Measurements from ENCODE around the gene AGTPBP1.

- TF ChIP-seq CTCF (conservative IDR thresholded peaks at IDR 0.05; ENCODE audit: low read length) (no peak), EZH2phosphoT487 (IDR thresholded peaks at IDR 0.05; ENCODE audit: borderline replicate concordance, low read depth, low read length) (no peak)
These were observed 218.6 kb downstream of the AGTPBP1 start for GRCh38 chr9:85523202-85523601.
